Activated T-helper 1 cell treated with anti-CD3 and anti-CD28 coated beads, Interleukin-12 subunit alpha, Interleukin-12 subunit beta, Interleukin-2, Interleukin-4 antibody, amounts not matched to agents 30 ng/mL and 10 ng/mL and 1 ng/mL, durations not matched to agents 14 hours and 24 hours and 36 hours (primary cell): ENCODE measurements around the gene ZBTB48. TPM values are rescaled to one million over a fixed set of nuclear protein-coding genes. Genes with fewer than 3 reads are reported as not detected.

Experiments
- DNase-seq: peaks from one replicate; pipeline ENCODE4 v3.0.0; 2021; ENCODE audit warnings: low spot score
- H3K27ac Mint-ChIP-seq: one replicate; pipeline ENCODE4 v1.8.0; 2021; ENCODE audit warnings: mild to moderate bottlenecking, mixed read lengths
- H3K27me3 Mint-ChIP-seq: one replicate; pipeline ENCODE4 v1.8.0; 2022; ENCODE audit warnings: mild to moderate bottlenecking, moderate library complexity, mixed read lengths; ENCODE audit not compliant: insufficient read depth
- H3K36me3 Mint-ChIP-seq: one replicate; pipeline ENCODE4 v1.8.0; 2021; ENCODE audit warnings: low read depth, mixed read lengths
- H3K4me1 Mint-ChIP-seq: one replicate; pipeline ENCODE4 v1.8.0; 2021; ENCODE audit warnings: low read depth, mixed read lengths
- H3K4me3 Mint-ChIP-seq: one replicate; pipeline ENCODE4 v1.8.0; 2021; ENCODE audit warnings: mild to moderate bottlenecking, moderate library complexity, mixed read lengths
- H3K9me3 Mint-ChIP-seq: one replicate; pipeline ENCODE4 v1.8.0; 2021; ENCODE audit warnings: mixed read lengths
- intact Hi-C: fragments of 100-400 bp; cut with micrococcal nuclease; formaldehyde crosslinking; loops from one replicate; pipeline ENCODE4 v1.15.1; 2024
- total RNA-seq: library from RNA; stranded (reverse); gene quantifications from 2 replicates; pipeline ENCODE4 v1.2.3, GENCODE V29; 2022

The ZBTB48 gene
- total RNA-seq, 1 donor from 2014 or later = 35.7 TPM

GRCh38 chr1:6580119-6580592, 362 bp downstream of the ZBTB48 start:
- Mint-ChIP-seq H3K27me3 (no peaks in the 10 kb centered on the region), H3K36me3 (peaks cover 8% of the 10 kb centered on the region), H3K27ac (peak overlapping the region; percentile 98), H3K4me1 (peaks cover 42% of the 10 kb centered on the region), H3K9me3 (no peaks in the 10 kb centered on the region), H3K4me3 (peak overlapping the region; percentile 95)
- no peak for DNase-seq
- intact Hi-C loops = no loop called here

GRCh38 chr1:6580593-6581409, 1.0 kb downstream of the ZBTB48 start:
- peak overlapping the region; percentile 91 for H3K27ac Mint-ChIP-seq
- no peaks in the 10 kb centered on the region for H3K9me3 Mint-ChIP-seq
- peak overlapping the region; percentile 95 for H3K4me3 Mint-ChIP-seq
- H3K36me3 Mint-ChIP-seq = peaks cover 8% of the 10 kb centered on the region
- no peaks in the 10 kb centered on the region for H3K27me3 Mint-ChIP-seq
- peaks cover 42% of the 10 kb centered on the region for H3K4me1 Mint-ChIP-seq
- intact Hi-C loops = no loop called here
- DNase-seq = no peak

GRCh38 chr1:6581561-6582305, 1.9 kb downstream of the ZBTB48 start:
- H3K36me3 Mint-ChIP-seq = peaks cover 8% of the 10 kb centered on the region
- H3K4me1 Mint-ChIP-seq = peaks cover 42% of the 10 kb centered on the region
- DNase-seq = no peak

GRCh38 chr1:6582370-6582769, 2.6 kb downstream of the ZBTB48 start:
- no peak for DNase-seq
- H3K4me3 Mint-ChIP-seq = peak overlapping the region; percentile 95

More at GRCh38 chr1:6581561-6582305, 1.9 kb downstream of the ZBTB48 start:
- intact Hi-C loops = no loop called here
- Mint-ChIP-seq H3K4me3 (peak overlapping the region; percentile 95), H3K27me3 (no peaks in the 10 kb centered on the region), H3K27ac (no peak overlapping the region), H3K9me3 (no peaks in the 10 kb centered on the region)

GRCh38 chr1:6584126-6585080, 4.6 kb downstream of the ZBTB48 start:
- no peak overlapping the region for H3K4me3 Mint-ChIP-seq
- intact Hi-C loops = no loop called here
- no peak for DNase-seq
- no peaks in the 10 kb centered on the region for H3K27me3 Mint-ChIP-seq
- peaks cover 8% of the 10 kb centered on the region for H3K36me3 Mint-ChIP-seq
- no peaks in the 10 kb centered on the region for H3K9me3 Mint-ChIP-seq
- H3K27ac Mint-ChIP-seq = peak overlapping the region; percentile 43
- H3K4me1 Mint-ChIP-seq = peaks cover 36% of the 10 kb centered on the region

More at GRCh38 chr1:6582370-6582769, 2.6 kb downstream of the ZBTB48 start:
- Mint-ChIP-seq H3K9me3 (no peaks in the 10 kb centered on the region), H3K27ac (peak overlapping the region; percentile 63), H3K27me3 (no peaks in the 10 kb centered on the region), H3K4me1 (peaks cover 42% of the 10 kb centered on the region), H3K36me3 (peaks cover 8% of the 10 kb centered on the region)
- intact Hi-C loops = no loop called here

GRCh38 chr1:6585081-6585722, 5.4 kb downstream of the ZBTB48 start:
- peaks cover 32% of the 10 kb centered on the region for H3K4me1 Mint-ChIP-seq
- H3K27ac Mint-ChIP-seq = peak overlapping the region; percentile 16
- H3K9me3 Mint-ChIP-seq = no peaks in the 10 kb centered on the region
- intact Hi-C loops = no loop called here
- peaks cover 8% of the 10 kb centered on the region for H3K36me3 Mint-ChIP-seq
- no peak overlapping the region for H3K4me3 Mint-ChIP-seq
- DNase-seq = no peak
- H3K27me3 Mint-ChIP-seq = no peaks in the 10 kb centered on the region

GRCh38 chr1:6585841-6586240, 6.0 kb downstream of the ZBTB48 start:
- Mint-ChIP-seq H3K27ac (no peak overlapping the region), H3K36me3 (peaks cover 8% of the 10 kb centered on the region), H3K27me3 (no peaks in the 10 kb centered on the region), H3K9me3 (no peaks in the 10 kb centered on the region), H3K4me3 (no peak overlapping the region), H3K4me1 (peaks cover 27% of the 10 kb centered on the region)
- intact Hi-C loops = no loop called here
- no peak for DNase-seq

GRCh38 chr1:6586404-6586816, 6.6 kb downstream of the ZBTB48 start:
- H3K9me3 Mint-ChIP-seq = no peaks in the 10 kb centered on the region
- H3K4me1 Mint-ChIP-seq = peaks cover 21% of the 10 kb centered on the region
- no peak overlapping the region for H3K27ac Mint-ChIP-seq
- peaks cover 8% of the 10 kb centered on the region for H3K36me3 Mint-ChIP-seq
- no peak overlapping the region for H3K4me3 Mint-ChIP-seq
- intact Hi-C loops = no loop called here
- no peaks in the 10 kb centered on the region for H3K27me3 Mint-ChIP-seq
- DNase-seq = no peak

GRCh38 chr1:6587261-6588005, 7.6 kb downstream of the ZBTB48 start:
- peaks cover 12% of the 10 kb centered on the region for H3K4me1 Mint-ChIP-seq
- H3K36me3 Mint-ChIP-seq = peaks cover 3% of the 10 kb centered on the region
- no peaks in the 10 kb centered on the region for H3K9me3 Mint-ChIP-seq
- intact Hi-C loops = no loop called here
- no peaks in the 10 kb centered on the region for H3K27me3 Mint-ChIP-seq
- no peak overlapping the region for H3K27ac Mint-ChIP-seq
- no peak for DNase-seq
- no peak overlapping the region for H3K4me3 Mint-ChIP-seq

GRCh38 chr1:6588128-6588892, 8.5 kb downstream of the ZBTB48 start:
- H3K4me1 Mint-ChIP-seq = peaks cover 10% of the 10 kb centered on the region
- intact Hi-C loops = no loop called here
- H3K36me3 Mint-ChIP-seq = peaks cover 2% of the 10 kb centered on the region
- no peaks in the 10 kb centered on the region for H3K9me3 Mint-ChIP-seq
- no peaks in the 10 kb centered on the region for H3K27me3 Mint-ChIP-seq
- no peak overlapping the region for H3K4me3 Mint-ChIP-seq
- no peak overlapping the region for H3K27ac Mint-ChIP-seq
- no peak for DNase-seq

- Mint-ChIP-seq H3K9me3 (no peaks in the 10 kb centered on the region), H3K4me3 (no peak overlapping the region), H3K36me3 (peaks cover 4% of the 10 kb centered on the region), H3K27ac (no peak overlapping the region), H3K27me3 (no peaks in the 10 kb centered on the region), H3K4me1 (peaks cover 10% of the 10 kb centered on the region)
- intact Hi-C loops = no loop called here
- DNase-seq = no peak
Observed at GRCh38 chr1:6588893-6589520, 9.2 kb downstream of the ZBTB48 start.
